Measurements from ENCODE around the gene STK32A.

DNA sequence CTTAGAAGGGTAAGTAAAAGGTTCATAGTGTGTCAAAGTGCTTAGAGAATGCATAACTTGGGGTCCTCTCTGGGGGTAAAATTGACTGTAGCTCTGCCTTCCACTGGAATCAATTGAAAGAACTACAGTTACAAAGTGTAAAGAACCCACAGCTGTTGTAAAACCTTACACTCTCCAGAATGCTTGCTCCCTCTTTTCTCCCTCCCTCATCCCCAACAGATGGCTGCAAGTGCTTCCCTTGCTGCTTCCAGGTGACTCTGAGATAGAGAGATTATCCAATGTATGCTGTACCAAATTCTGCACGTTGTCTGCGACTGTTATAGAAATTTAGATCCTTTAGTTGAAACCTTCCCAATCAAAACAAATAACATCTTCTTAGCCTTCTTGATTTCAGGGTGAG lies 126.0 kb downstream of the STK32A start:
- no peak for TF ChIP-seq POLR2AphosphoS5 (IDR thresholded peaks at IDR 0.05; ENCODE audit: low read depth, low read length)
- no peak for TF ChIP-seq POLR2A (IDR thresholded peaks at IDR 0.05; ENCODE audit: low read depth, low read length)

All from GM12892 (cell line).